HG03378 (cell line): ENCODE measurements around the gene GSTK1.

Experiments
- ATAC-seq: cut with Tn5 transposase; IDR thresholded peaks from one replicate; pipeline ENCODE4 v1.9.1; 2021; ENCODE audit warnings: mild to moderate bottlenecking, moderate library complexity; ENCODE audit not compliant: unreplicated experiment

Gene GSTK1

GRCh38 chr7:143290293-143290692 lies 27.1 kb downstream of the GSTK1 start:
- no peak for ATAC-seq

- ATAC-seq: no peak
Measured at GRCh38 chr7:143292876-143293275, 29.6 kb downstream of the GSTK1 start.

- no peak for ATAC-seq
Measured at GRCh38 chr7:143295870-143296269, 32.6 kb downstream of the GSTK1 start.

GRCh38 chr7:143296686-143297085 lies 33.4 kb downstream of the GSTK1 start:
- ATAC-seq: no peak

GRCh38 chr7:143299346-143299745 lies 36.1 kb downstream of the GSTK1 start:
- ATAC-seq: no peak

- no peak for ATAC-seq
Measured at GRCh38 chr7:143299840-143300239, 36.6 kb downstream of the GSTK1 start.

GRCh38 chr7:143300959-143301935 lies 38.0 kb downstream of the GSTK1 start:
- no peak for ATAC-seq

- ATAC-seq: no peak
Measured at GRCh38 chr7:143303733-143304132, 40.5 kb downstream of the GSTK1 start.

- ATAC-seq: no peak
Measured at GRCh38 chr7:143304938-143305337, 41.7 kb downstream of the GSTK1 start.

- no peak for ATAC-seq
Measured at GRCh38 chr7:143305423-143306070, 42.3 kb downstream of the GSTK1 start.

GRCh38 chr7:143308632-143309031 lies 45.4 kb downstream of the GSTK1 start:
- no peak for ATAC-seq

- no peak for ATAC-seq
Measured at GRCh38 chr7:143314127-143314526, 50.9 kb downstream of the GSTK1 start.

- no peak for ATAC-seq
Measured at GRCh38 chr7:143315776-143316175, 52.5 kb downstream of the GSTK1 start, which contains the start of gene CLCN1. TSS of gene CLCN1 (plus strand) at chr7:143316111. CDS start at chr7:143316213, 102 bp downstream.

GRCh38 chr7:143316492-143316891 lies 53.3 kb downstream of the GSTK1 start:
- ATAC-seq: no peak

- no peak for ATAC-seq
Measured at GRCh38 chr7:143318661-143319060, 55.4 kb downstream of the GSTK1 start.
